GM23248 (cell line): Measurements from ENCODE around the gene SPEF2.

ENCODE experiments used
- EZH2 ChIP-seq: fragments of 200-600 bp; sonication (generic); IDR thresholded peaks from 2 replicates; pipeline ENCODE4 v1.6.1; 2018; ENCODE audit warnings: antibody characterized with exemption, mild to moderate bottlenecking; ENCODE audit not compliant: insufficient read depth, poor library complexity, severe bottlenecking
- EZH2phosphoT487 ChIP-seq: fragments of 200-600 bp; sonication (generic); IDR thresholded peaks from 2 replicates; pipeline ENCODE4 v1.6.1; 2018; ENCODE audit warnings: antibody characterized with exemption, moderate library complexity, mild to moderate bottlenecking, low read depth; ENCODE audit not compliant: insufficient read depth

DNA sequence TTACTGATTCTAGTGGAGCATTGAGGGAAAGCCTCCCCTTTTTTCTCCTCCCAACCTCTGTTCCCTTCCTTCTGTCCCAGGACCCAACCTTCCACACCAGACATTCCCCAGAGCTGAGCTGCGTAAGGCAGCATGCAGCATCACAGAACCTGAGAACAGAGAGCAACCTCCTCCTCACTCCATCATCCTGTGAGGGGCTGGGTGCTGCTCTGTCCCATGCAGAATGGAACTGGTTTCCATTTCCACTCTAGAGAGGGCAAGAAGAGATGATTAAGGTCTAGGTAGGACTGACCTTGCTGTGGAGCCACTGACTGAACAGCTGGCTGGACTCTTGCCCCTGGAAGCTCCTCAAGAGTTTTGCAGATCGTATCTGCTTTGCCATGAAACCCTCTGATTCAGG, 208.9 kb downstream of the SPEF2 start:
- TF ChIP-seq EZH2: no peak
- no peak for TF ChIP-seq EZH2phosphoT487
